Measurements from ENCODE around the gene CHMP4A. TPM values are rescaled to one million over a fixed set of nuclear protein-coding genes. Genes with fewer than 3 reads are reported as not detected.
A peak's percentile ranks its signal among the peaks of the same experiment; 100 is the strongest.

Gene CHMP4A
- total and polyA plus RNA-seq, 2 donors (not counting 1 experiment from before 2014, with no cell fraction given), result 91.2 to 103 TPM

GRCh38 chr14:24241829-24242443 lies 28.6 kb upstream of the CHMP4A start:
- WGBS (ENCODE audit: insufficient coverage), result 4% methylated on average over 38 of the region's 39 CpGs
- H3K9me3 ChIP-seq (ENCODE audit: control extremely low read depth in 1 of 3, control insufficient read depth in 2 of 3, insufficient read depth in 1 of 3, low read length in 2 of 3), result no peaks in the 10 kb centered on the region
- peak overlapping the region; percentile 98 for H3K4me3 Mint-ChIP-seq
- intact Hi-C loops (cut with micrococcal nuclease), result loop anchor here (1.0 to 10.0 kb wide), 15 partner anchors 10 to 227 kb away; partner anchors contain the start of genes EMC9, GMPR2, IPO4 and IRF9
- peak overlapping the region; percentile 98 to 100 for H3K27ac ChIP-seq (ENCODE audit: low read length in 2 of 2)
- H3K9ac ChIP-seq (ENCODE audit: low read length), result peak overlapping the region; percentile 90
- DNase-seq (no peak), ATAC-seq (ENCODE audit: low read depth) (peak; percentile 83)
- peak overlapping the region; percentile 71 to 91 (median 88) for H3K4me3 ChIP-seq (ENCODE audit: control extremely low read depth in 1 of 5, extremely low read depth in 1 of 5, insufficient read depth in 1 of 5, low read depth in 2 of 5, low read length in 4 of 5)
- peaks cover 49% of the 10 kb centered on the region for H4K20me1 ChIP-seq (ENCODE audit: control insufficient read depth, insufficient read depth, low read length, poor library complexity, severe bottlenecking)
- H3K4me1 ChIP-seq (ENCODE audit: control insufficient read depth in 2 of 2, insufficient read depth in 2 of 2, low read length in 2 of 2), result peaks cover 47 to 49% of the 10 kb centered on the region in 2 donors
- no peaks in the 10 kb centered on the region for H3K9me3 Mint-ChIP-seq (ENCODE audit: insufficient read depth)
- peak overlapping the region; percentile 100 for H3K27ac Mint-ChIP-seq
- H3K4me1 Mint-ChIP-seq, result peaks cover 64% of the 10 kb centered on the region
- ChIA-PET POLR2A (interaction anchor here (0.7 to 3.7 kb wide), 24 partner anchors 9 to 201 kb away, joined by 3 to 51 read pairs (median 6); partner anchors contain the start of genes CBLN3, CHMP4A, CIDEB and DCAF11), CTCF (interaction anchor here (0.6 to 8.8 kb wide), 35 partner anchors 9 to 195 kb away, joined by 3 to 254 read pairs (median 10); partner anchors contain the start of genes ADCY4, CBLN3, CHMP4A and CIDEB)
- no peaks in the 10 kb centered on the region for H3K27me3 ChIP-seq (replicated peaks in 1 of 4; ENCODE audit: control extremely low read depth in 1 of 4, control insufficient read depth in 3 of 4, insufficient read depth in 4 of 4, low read length in 3 of 4)
- TF ChIP-seq EZH2 (IDR thresholded peaks at IDR 0.05; ENCODE audit: borderline replicate concordance, insufficient read depth, low read depth, low read length, poor library complexity, severe bottlenecking), result no peak
- TF ChIP-seq CTCF (IDR thresholded peaks at IDR 0.05), result peak; percentile 23
- no peaks in the 10 kb centered on the region for H3K27me3 Mint-ChIP-seq
- H3K79me2 ChIP-seq (ENCODE audit: control insufficient read depth, insufficient read depth, low read length), result peaks cover 39% of the 10 kb centered on the region
- H3K4me2 ChIP-seq (replicated peaks; ENCODE audit: low read depth, low read length, poor library complexity, severe bottlenecking), result peak overlapping the region; percentile 94
- H3K36me3 ChIP-seq (replicated peaks in 1 of 2; ENCODE audit: control extremely low read depth in 1 of 2, control insufficient read depth in 1 of 2, extremely low read depth in 1 of 2, insufficient read depth in 2 of 2, low read length in 1 of 2), result peaks cover 2 to 42% of the 10 kb centered on the region in 2 experiments
- peak overlapping the region; percentile 82 for H2AFZ ChIP-seq (ENCODE audit: insufficient read depth, low read depth, low read length, poor library complexity, severe bottlenecking)

Data from B cell (primary cell).